Stimulated activated CD8-positive, alpha-beta memory T cell treated with anti-CD3 and anti-CD28 coated beads, Interleukin-2, amount 100 ng/mL, for 1 hour (primary cell): Measurements from ENCODE around the gene SLC35G6.
"Not testable (repeated sequence)": the region's sequence is repeated elsewhere in the genome, so short reads cannot be mapped to it uniquely, and the experiment has no call there.

Source experiments
- DNase-seq, 2 donors: peaks; one replicate each; pipeline ENCODE4 v3.0.0-alpha.2; 2020; ENCODE audit warnings: low read depth in 2 of 2

Gene SLC35G6

DNA sequence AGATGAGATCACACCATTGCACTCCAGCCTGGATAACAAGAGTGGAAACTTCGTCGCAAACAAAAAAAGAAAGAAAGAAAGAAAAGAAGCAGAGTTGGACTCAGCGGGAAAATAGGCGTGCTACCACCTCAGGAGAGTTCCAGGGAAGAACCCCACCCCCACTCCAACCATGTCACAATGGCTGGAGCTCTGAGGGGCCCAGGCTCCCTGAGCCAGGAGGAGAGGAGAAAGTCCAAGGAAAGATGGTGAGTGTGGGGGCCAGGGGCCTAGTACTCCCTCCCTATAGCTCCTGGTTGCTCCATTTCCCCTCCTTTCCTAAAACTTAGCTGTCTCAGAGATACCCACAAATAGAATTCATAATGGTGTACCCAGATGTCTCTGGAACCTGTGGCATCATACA, at the start of gene SLC35G6:
Gene SLC35G6, plus strand, starts transcription at position 172 of the 400 bp plus-strand sequence. Its CDS starts 71 bp downstream, at position 243.
- DNase-seq = not testable (repeated sequence)

- DNase-seq = no peak
Observed at GRCh38 chr17:7432296-7432695, 49.0 kb upstream of the SLC35G6 start.

DNA sequence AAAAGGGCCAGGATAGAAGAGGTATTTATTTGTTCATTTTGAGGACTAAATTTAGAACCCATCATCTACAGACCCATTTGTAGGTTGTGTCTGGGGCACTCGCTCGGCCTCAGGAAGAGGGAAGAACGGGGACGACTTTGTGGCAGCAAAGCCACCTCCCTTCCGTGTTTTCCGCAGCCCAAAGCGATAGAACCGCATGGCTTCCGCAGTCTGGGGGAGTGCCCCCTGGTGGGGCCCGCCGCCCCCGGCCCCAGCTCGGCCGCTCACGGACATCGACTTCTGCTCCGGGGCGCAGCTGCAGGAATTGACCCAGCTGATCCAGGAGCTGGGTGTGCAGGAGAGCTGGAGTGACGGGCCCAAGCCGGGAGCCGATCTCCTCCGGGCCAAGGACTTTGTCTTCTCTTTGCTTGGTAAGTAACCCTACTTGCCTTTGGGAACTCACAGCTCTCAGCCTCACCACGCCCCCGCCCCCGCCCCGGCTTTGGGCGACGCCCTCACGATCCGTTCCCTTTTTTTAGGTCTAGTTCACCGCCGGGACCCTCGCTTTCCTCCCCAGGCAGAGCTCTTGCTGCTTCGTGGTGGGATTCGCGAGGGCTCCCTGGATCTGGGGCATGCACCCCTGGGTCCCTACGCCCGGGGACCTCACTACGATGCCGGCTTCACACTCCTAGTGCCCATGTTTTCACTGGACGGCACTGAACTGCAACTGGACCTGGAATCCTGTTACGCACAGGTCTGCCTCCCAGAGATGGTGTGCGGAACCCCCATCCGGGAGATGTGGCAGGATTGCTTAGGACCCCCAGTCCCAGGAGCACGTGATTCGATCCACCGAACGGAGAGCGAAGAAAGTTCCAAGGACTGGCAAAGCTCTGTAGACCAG, 45.3 kb upstream of the SLC35G6 start:
- peak in 1 of 2 donors; percentile 26 for DNase-seq

- DNase-seq = peak; percentile 58 to 68
Observed at GRCh38 chr17:7436556-7437368, 44.5 kb upstream of the SLC35G6 start.

DNA sequence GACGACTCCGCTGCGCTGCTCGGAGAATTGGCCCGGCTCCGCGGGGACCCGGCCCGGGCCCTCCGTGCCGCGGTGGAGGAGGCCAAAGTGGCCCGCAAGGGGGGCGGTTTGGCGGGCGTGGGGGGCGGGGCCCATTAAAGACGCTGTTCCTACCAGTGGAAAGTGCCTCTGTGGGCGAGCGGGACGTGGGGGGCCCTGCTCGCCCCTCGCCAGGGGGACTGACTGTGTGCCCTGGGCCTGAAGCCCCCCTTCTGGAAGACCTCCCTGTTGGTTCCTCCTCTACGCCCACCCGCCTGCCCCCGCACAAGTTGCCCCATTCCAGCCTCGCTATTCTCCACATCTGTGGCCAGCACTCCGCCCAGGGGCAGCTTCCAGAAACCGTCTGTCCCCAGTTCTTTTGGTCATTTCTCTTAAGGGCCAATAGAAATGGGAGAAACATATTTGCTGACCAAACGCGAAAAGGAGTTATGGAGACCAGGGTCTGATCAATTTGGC, 43.8 kb upstream of the SLC35G6 start:
- no peak for DNase-seq

DNA sequence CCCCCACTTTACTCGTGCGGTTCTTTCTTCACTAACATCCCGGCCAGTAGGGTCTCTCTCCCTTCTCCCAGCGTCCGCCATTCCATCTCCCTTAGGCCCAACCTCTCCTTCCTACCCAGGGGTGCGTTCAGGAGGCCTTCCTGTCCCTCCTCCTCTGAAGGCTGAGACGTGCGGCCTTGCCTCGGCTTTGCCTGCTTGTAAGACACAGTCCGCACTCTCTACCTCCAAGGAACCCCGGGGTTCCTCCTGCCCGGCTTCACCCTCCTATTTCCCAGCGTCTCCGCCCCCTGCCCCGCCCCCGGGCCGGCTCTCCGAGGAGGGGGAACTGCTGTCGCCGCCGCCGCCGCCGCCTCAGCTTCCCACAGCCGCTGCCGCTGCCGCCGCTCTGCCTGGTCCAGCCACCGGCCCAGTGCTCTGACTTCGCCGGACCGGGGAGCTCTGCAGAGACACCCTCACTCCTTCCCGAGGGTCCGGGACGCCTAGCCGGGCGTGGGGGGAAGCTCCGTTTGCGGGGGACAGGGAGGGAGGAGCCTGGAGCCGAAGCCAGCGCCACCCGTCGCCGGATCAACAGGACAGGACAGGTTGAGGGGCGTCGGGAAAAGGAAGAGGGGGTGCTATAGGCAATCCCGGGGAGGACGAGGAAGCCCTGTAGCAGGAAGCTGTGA, 43.2 kb upstream of the SLC35G6 start:
- DNase-seq = peak in 1 of 2 donors; percentile 24

DNA sequence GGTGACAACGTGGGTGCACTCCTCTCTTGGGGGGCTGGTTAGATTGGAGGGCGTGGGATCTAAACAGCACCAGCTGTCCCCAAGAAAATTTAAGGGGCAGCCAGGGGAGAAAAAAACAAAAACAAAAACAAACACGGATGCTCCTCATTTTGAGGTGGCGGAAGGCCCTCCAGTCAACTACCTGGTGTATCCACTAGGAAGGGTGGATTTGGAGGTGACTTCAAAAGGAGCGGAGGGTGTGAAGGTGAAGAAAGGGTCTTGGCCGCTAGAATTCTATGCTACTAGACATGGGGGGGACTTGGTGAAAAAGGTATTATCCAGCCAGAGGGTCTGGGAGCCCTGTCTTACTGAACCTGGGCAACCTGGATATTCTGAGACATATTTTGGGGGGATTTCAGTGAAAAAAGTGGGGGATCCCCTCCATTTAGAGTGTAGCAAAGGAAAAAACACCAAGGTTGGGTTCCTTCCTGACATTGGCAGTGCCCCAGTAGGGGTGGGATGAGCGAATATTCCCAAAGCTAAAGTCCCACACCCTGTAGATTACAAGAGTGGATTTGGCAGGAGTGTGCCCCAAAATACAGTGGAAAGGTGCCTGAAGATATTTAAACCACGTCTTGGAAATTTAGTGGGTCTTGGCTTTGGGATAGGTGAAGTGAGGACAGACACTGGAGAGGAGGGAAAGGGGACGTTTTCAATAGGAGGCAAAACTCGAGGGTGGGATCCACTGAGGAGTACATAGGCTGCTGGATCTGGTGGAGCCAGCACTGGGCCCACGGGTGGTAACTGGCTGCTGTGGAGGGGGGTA, 42.4 kb upstream of the SLC35G6 start:
- no peak for DNase-seq

- no peak for DNase-seq
Observed at GRCh38 chr17:7439462-7440112, 41.7 kb upstream of the SLC35G6 start, which contains the start of gene FGF11. Gene FGF11 (plus strand): TSS chr17:7439512. CDS start chr17:7439621, 109 bp downstream.

GRCh38 chr17:7440113-7440833, 41.0 kb upstream of the SLC35G6 start:
- DNase-seq = no peak

GRCh38 chr17:7440834-7441195, 40.4 kb upstream of the SLC35G6 start:
- no peak for DNase-seq

DNA sequence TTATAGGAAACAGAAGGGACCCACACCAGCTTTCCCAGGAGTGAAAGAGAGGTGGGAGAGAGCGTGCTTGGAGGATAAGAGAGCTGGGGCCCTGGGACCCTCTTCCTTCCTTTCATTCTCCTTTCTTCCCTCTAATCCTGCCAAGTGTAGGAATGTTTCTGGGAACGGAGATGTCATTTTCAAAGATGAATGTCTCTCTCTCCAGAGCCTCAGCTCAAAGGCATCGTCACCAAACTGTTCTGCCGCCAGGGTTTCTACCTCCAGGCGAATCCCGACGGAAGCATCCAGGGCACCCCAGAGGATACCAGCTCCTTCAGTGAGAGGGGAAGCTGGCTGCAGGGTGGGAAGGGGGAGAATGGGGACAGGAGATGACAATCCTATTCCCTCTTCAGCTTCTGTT, 40.0 kb upstream of the SLC35G6 start:
- DNase-seq = no peak

DNA sequence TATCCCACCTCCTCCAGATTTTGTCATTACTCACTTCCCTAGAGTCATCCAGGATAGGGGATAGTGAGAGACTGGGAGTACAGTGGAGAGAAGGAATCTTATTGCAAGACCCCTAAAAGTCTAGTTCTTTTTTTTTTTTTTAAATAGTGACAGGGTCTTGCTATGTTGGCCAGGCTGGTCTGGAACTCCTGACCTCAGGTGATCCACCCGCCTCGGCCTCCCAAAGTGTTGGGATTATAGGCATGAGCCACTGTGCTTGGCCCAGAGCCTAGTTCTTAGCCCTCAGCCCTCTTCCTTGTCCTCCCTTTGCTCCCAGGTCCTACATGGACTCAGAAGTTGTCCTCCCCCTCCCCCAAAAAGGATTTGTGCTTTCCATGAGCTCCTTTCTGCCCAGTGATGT, 39.1 kb upstream of the SLC35G6 start:
- no peak for DNase-seq

DNA sequence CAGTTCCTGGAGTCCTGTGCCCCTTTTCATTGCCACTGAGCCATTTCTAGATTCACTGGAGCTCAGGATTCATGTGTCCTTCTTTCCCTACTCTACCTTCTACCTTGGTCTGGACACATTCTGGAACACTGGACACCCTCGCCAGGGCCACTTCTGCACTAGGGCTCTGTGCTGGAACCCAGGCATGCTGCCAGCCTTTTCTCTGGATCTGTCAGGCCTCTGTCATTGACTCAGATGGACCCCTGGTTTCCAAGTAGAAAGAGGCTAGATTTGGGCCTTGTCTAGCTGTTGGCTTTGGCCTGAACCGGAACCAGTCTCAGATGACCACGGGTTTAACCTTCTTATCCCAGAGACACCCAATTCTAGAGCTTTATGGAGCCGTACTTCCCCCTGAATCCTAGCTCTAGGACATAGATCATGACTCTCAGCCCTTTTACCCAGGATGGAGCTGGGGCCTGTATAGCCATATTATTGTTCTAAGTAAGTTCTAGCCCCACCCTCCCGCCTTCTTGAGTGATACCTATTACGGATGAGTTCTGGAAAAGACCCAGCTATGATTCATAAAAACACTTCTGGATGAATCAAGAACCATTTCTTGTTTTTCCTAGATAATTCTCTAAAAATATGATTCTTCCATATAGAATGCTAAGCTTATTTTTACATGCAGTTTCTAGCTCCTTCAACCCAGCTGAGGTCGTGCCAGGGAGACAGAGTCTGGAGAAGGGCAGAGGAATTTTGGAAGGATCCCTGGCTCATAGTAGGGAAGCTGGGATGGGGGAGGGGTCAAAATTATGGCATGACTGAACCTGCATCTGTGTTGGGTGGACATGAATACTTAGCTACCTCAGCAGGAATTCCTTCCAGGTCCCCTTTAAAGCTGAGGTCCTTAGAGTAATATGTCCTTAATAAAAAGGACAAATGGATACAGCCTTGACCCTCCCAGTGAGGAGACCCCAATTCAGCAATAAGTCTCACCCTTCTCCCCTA, 37.5 kb upstream of the SLC35G6 start:
- DNase-seq = no peak

- no peak for DNase-seq
Observed at GRCh38 chr17:7444682-7445618, 36.3 kb upstream of the SLC35G6 start, which contains the start of gene CHRNB1. Gene CHRNB1 (plus strand): TSS chr17:7445061. CDS start chr17:7445128, 67 bp downstream.

GRCh38 chr17:7445619-7445968, 35.7 kb upstream of the SLC35G6 start:
- DNase-seq = no peak

DNA sequence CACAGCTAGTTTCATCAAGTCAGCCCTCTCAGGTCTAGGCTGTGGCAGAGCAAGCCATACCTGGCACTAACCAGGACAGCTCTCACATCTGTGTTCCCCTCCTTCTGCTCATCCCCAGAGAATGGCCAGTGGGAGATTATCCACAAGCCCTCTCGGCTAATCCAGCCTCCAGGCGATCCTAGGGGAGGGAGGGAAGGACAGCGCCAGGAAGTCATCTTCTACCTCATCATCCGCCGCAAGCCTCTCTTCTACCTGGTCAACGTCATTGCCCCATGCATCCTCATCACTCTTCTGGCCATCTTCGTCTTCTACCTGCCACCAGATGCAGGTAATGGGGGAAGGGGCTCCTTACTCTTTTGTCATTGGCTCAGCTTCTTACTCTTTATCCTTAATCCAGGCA, 32.8 kb upstream of the SLC35G6 start:
- no peak for DNase-seq

DNA sequence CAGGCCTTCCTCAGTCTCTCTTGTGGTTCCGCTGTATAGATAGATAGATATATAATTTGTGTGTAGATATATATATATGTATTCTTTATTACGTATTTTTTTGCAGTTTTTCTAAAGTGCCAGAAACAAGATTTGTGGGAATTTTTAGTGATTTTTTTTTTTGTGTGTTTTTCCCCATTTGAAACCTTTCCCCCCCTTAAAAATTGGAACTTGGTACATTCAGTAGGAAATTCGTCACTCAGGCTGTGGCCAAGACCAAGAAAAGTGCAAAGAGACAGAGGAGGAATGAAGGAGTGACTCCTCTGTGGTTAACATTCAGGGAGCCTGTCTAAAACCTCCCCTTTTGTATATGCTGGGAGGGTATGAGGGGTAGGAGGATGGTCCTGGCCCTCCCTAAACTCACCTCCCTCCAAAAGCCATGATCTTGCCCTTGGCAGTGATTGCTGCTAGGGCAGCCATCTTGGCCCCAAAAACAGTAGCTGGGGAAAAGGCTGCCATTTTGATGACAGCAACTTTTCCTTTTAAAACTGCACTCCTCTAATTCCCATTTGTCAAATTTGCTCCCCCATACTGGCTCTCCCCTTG, 21.2 kb upstream of the SLC35G6 start:
- DNase-seq = no peak
